ENCODE measurements around the gene GPSM3.
"Not testable (repeated sequence)": the region's sequence is repeated elsewhere in the genome, so short reads cannot be mapped to it uniquely, and the experiment has no call there.

GPSM3 gene

DNA sequence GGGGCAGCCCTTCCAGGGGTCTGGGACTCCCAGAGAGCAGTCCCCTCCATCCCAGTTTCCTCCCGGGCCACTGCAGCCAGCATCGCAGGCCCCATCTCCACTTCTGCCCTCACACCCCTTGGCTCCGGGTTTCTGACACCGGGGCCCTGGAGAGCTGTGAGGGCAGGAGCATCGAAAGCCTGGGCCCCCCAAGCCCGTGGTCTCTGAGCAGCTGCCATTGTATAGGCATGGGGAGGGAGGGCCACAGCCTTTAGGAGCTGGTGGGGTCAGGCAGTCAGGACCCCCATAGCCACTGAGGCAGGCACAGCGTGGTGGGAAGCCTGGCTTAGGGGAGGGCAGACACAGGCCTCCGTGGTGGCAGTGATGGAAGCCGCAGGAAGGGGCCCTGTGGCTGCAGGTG lies 9.7 kb upstream of the GPSM3 start:
- DNase-seq (ENCODE audit: low spot score): no peak

- DNase-seq (ENCODE audit: low spot score): no peak
Observed at GRCh38 chr6:32200711-32201475, 8.4 kb upstream of the GPSM3 start.

GRCh38 chr6:32198866-32199265 lies 6.4 kb upstream of the GPSM3 start:
- DNase-seq (ENCODE audit: low spot score): no peak

GRCh38 chr6:32198345-32198696 lies 5.9 kb upstream of the GPSM3 start:
- DNase-seq (ENCODE audit: low spot score): no peak

GRCh38 chr6:32196682-32197616 lies 4.5 kb upstream of the GPSM3 start:
- no peak for DNase-seq (ENCODE audit: low spot score)

DNA sequence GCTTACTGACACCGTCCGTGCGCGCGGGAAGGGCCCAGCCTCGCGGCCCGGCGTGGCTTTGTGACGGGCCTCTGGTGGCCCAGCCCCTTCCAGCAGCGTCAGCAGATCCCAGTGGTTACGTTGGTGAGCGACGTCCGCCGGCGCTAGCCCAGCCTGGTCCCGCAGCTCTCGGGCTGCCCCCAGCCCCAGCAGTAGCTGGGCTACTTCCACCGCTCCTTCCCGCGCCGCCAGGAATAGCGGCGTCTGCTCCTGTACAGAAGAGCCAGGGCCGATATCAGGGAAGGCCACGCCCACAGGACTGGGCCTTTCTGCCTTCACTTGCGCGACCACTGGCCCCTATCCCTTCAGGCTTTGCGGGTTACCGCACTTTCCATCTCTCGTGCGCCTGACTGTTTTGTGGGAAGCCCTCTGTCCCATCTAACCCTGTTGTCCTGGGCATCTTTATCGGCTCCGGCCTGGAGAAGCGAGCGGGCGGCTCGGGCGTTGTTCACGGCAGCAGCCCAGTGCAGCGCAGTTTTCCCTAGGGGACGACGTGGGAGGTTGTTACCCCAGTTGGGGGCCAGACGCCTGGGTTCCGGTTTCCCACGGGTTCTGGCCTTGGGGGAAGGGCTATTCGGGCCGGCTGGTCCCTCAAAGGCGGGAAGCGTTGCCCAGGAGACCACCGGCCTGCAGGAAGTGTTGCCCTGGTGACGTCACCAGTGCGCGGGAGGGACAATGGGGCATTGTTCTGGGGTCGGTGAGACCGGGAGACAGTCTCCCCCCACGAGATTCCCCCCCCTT lies 3.6 kb upstream of the GPSM3 start:
- peak; percentile 77 for DNase-seq (ENCODE audit: low spot score)

DNA sequence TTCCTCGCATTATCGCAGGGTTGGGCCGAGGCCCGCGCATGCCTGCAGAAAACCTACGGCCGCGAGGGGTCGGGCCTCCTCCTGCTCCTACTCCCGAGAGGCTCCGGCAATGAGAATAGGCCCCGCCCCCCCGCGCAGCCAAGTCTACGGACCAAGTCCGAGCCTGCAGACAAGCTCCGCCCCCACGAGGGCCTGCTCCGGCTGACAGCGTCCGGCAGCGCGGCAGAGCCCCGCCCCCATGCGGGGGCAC lies 3.1 kb upstream of the GPSM3 start:
- peak; percentile 98 for DNase-seq (ENCODE audit: low spot score)

DNA sequence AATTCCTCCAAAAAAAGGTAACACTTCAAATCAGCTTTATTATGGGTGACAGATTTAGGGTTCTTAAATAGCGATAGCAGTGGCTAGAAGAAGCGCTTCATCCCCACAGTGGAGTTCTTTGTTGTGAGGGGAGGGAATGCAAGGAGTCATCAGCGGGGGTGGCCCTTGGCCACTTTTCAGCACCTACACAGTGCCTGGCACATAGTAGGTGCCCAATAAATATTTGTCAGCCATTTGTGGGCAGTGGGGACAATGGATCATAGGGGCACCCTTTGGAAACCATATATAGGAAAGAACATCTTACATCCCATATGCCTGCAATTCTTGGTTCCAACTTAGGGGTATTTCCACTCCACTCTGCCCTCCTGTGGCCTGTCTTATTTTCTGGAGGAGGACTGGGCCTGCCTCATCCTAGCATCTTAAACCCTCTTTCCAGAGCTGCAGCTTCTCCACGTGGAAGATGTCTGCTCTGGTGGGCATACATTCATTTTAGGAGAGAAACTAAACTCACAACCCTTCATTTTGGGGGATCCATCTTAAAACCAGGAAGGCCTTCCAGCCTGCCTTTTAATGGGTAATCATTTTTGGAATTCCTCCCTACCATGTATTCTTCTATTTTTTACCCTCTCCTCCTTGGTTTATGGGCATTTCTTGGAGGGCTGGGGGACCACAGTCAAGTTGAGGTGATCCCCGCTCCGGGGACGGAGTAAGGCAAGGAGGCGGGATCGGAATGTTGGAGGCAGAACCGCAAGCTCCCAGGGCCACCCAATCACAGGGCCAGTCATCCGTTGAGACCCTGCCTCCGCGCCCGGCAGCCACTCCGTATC lies 2.6 kb upstream of the GPSM3 start:
- peak; percentile 47 for DNase-seq (ENCODE audit: low spot score)

DNA sequence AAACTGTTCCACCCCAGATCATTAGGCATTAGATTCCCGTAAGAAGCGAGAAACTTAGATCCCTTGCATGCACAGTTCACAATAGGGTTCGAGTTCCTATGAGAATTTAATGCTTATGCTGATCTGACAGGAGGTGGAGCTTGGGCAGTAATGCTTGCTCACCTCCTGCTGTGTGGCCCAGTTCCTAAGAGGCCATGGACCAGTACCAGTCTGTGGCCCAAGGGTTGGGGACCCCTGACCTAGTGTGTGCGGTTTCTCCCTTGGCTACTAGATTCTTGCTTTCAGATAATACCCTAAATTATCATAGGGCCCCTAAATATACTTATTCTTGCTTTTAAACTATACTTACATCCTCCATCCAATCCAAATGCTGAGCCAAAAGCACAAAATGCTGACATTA lies 1.9 kb upstream of the GPSM3 start:
- no peak for DNase-seq (ENCODE audit: low spot score)

- DNase-seq (ENCODE audit: low spot score): not testable (repeated sequence)
Observed at GRCh38 chr6:32193096-32193495, 653 bp upstream of the GPSM3 start.

- no peak for DNase-seq (ENCODE audit: low spot score)
Observed at GRCh38 chr6:32191696-32192607, 491 bp downstream of the GPSM3 start.

- no peak for DNase-seq (ENCODE audit: low spot score)
Observed at GRCh38 chr6:32190911-32191677, 1.3 kb downstream of the GPSM3 start.

GRCh38 chr6:32190054-32190851 lies 2.2 kb downstream of the GPSM3 start, which contains the start of gene PBX2:
TSS of gene PBX2 (minus strand) at chr6:32190202. CDS start at chr6:32189915, 287 bp downstream.
- peak; percentile 74 for DNase-seq (ENCODE audit: low spot score)

GRCh38 chr6:32189742-32190053 lies 2.7 kb downstream of the GPSM3 start:
- DNase-seq (ENCODE audit: low spot score): no peak

- DNase-seq (ENCODE audit: low spot score): no peak
Observed at GRCh38 chr6:32189069-32189741, 3.2 kb downstream of the GPSM3 start.

- DNase-seq (ENCODE audit: low spot score): no peak
Observed at GRCh38 chr6:32188381-32189068, 3.9 kb downstream of the GPSM3 start.

GRCh38 chr6:32187725-32188380 lies 4.6 kb downstream of the GPSM3 start:
- DNase-seq (ENCODE audit: low spot score): not testable (repeated sequence)
